ENCODE results near the gene C2orf74. TPM values are rescaled to one million over a fixed set of nuclear protein-coding genes. Genes with fewer than 3 reads are reported as not detected.

C2orf74 gene
- 13.6 TPM for total RNA-seq (ENCODE audit: unreplicated experiment)
- long read RNA-seq, partial matches to known transcripts: 0 of 5 reads
- long read RNA-seq, other reads (novel, unspliced or antisense): 4 of 5 reads

DNA sequence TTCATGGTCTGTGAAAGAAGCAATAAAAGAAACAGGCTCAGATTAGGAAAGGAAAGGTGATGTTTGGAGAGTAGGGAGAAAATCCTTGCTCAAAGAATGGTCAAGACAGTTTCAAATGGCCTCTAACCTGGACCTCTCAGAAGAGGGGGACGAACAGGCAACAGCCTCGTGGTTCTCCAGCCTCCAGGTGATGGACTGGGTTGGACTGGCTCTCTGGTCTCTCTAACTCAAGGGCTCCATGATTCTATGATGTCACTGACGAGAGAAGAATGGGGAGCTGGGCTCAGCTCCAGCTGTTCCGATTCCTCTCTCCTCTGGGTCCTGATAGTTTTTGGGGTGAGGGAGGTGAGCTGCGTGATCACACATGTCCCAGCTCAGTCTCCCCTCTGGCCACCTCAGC is at the start of gene C2orf74:
Gene C2orf74, plus strand, starts transcription at position 301 of the 400 bp plus-strand sequence. CDS start 327 bp downstream, outside the sequence.
- H3K4me3 Mint-ChIP-seq (ENCODE audit: unreplicated experiment): peak within 1 kb of the TSS; percentile 34
- no peaks in the 10 kb centered on the region for H3K9me3 Mint-ChIP-seq (ENCODE audit: unreplicated experiment)
- DNase-seq (ENCODE audit: low spot score): no peak
- TF ChIP-seq, protein P1, sequence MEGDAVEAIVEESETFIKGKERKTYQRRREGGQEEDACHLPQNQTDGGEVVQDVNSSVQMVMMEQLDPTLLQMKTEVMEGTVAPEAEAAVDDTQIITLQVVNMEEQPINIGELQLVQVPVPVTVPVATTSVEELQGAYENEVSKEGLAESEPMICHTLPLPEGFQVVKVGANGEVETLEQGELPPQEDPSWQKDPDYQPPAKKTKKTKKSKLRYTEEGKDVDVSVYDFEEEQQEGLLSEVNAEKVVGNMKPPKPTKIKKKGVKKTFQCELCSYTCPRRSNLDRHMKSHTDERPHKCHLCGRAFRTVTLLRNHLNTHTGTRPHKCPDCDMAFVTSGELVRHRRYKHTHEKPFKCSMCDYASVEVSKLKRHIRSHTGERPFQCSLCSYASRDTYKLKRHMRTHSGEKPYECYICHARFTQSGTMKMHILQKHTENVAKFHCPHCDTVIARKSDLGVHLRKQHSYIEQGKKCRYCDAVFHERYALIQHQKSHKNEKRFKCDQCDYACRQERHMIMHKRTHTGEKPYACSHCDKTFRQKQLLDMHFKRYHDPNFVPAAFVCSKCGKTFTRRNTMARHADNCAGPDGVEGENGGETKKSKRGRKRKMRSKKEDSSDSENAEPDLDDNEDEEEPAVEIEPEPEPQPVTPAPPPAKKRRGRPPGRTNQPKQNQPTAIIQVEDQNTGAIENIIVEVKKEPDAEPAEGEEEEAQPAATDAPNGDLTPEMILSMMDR (IDR thresholded peaks at IDR 0.05; ENCODE audit: unreplicated experiment): no peak
- H3K4me1 Mint-ChIP-seq (ENCODE audit: unreplicated experiment): peaks cover 13% of the 10 kb centered on the region
- peaks cover 7% of the 10 kb centered on the region for H3K27me3 Mint-ChIP-seq (ENCODE audit: unreplicated experiment)
- no peak within 1 kb of the TSS for H3K27ac Mint-ChIP-seq (ENCODE audit: unreplicated experiment)
- H3K36me3 Mint-ChIP-seq (ENCODE audit: low read depth, unreplicated experiment): peaks cover 54% of the 10 kb centered on the region

DNA sequence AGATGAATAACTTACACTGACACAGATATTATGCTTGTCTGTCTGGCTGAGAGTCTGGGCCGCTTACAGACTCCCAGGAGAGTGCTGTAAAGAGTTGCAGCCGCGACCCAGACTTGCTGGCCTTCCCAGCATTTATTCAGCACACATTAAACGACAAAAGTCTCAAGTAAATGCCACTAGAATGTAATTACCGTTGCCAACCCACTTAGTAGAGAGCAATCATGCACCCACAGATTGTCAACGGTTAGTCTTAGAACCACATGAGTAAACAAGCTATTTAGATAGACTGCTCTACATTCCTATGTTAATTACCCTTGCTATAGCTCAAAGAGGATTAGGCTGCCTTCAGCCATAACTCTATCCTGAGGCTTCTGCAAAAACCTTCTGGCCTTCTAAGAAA is 47.8 kb upstream of the C2orf74 start:
- Mint-ChIP-seq H3K4me3 (ENCODE audit: unreplicated experiment) (peak overlapping the region; percentile 5), H3K36me3 (ENCODE audit: low read depth, unreplicated experiment) (peaks cover 51% of the 10 kb centered on the region), H3K27me3 (ENCODE audit: unreplicated experiment) (no peaks in the 10 kb centered on the region), H3K4me1 (ENCODE audit: unreplicated experiment) (no peaks in the 10 kb centered on the region), H3K9me3 (ENCODE audit: unreplicated experiment) (no peaks in the 10 kb centered on the region), H3K27ac (ENCODE audit: unreplicated experiment) (no peak overlapping the region)
- TF ChIP-seq, protein P1 (IDR thresholded peaks at IDR 0.05; ENCODE audit: unreplicated experiment): no peak
- no peak for DNase-seq (ENCODE audit: low spot score)

DNA sequence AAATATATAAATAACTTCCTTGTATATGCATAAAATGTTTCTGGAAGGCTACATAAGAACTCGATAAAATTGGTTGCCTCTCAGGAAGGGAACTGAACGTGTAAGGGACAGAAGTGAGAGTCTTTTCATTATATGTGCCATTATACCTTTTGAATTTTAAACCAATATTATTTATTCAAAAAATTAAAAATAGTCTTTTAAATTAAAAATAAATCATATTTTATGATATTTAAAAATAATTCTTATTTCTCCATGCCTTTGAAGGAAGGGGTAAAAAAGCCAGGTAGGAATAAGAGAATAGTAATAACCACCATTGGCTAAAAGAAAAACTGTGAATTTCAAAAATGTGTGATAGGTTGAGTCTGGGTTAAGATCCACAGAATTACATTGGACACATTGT is 45.7 kb upstream of the C2orf74 start:
- H3K9me3 Mint-ChIP-seq (ENCODE audit: unreplicated experiment): no peaks in the 10 kb centered on the region
- no peaks in the 10 kb centered on the region for H3K4me1 Mint-ChIP-seq (ENCODE audit: unreplicated experiment)
- H3K36me3 Mint-ChIP-seq (ENCODE audit: low read depth, unreplicated experiment): peaks cover 40% of the 10 kb centered on the region
- no peak for DNase-seq (ENCODE audit: low spot score)
- TF ChIP-seq, protein P1 (IDR thresholded peaks at IDR 0.05; ENCODE audit: unreplicated experiment): no peak
- H3K27ac Mint-ChIP-seq (ENCODE audit: unreplicated experiment): no peak overlapping the region
- no peaks in the 10 kb centered on the region for H3K27me3 Mint-ChIP-seq (ENCODE audit: unreplicated experiment)
- no peak overlapping the region for H3K4me3 Mint-ChIP-seq (ENCODE audit: unreplicated experiment)

DNA sequence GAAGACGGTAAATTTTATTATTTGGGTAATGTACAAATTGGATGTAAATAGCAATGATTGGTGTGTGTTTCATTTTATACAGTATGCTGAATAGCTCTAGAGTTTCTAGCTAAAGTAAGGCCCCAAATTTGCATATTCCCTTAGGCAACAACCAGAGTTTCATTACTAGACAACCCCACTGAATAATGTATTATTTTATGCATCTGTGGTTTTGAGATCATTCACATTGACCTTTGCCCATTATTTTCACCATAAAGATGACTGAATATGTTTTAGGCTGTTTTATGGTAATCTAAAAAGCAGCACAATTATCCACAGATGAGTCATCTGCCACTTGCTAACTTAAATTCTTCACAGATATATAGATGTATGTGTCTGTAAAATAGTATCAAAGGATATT is 44.5 kb upstream of the C2orf74 start:
- TF ChIP-seq, protein P1 (IDR thresholded peaks at IDR 0.05; ENCODE audit: unreplicated experiment): no peak
- H3K9me3 Mint-ChIP-seq (ENCODE audit: unreplicated experiment): no peaks in the 10 kb centered on the region
- no peak overlapping the region for H3K27ac Mint-ChIP-seq (ENCODE audit: unreplicated experiment)
- no peak for DNase-seq (ENCODE audit: low spot score)
- H3K36me3 Mint-ChIP-seq (ENCODE audit: low read depth, unreplicated experiment): peaks cover 29% of the 10 kb centered on the region
- H3K4me1 Mint-ChIP-seq (ENCODE audit: unreplicated experiment): no peaks in the 10 kb centered on the region
- no peaks in the 10 kb centered on the region for H3K27me3 Mint-ChIP-seq (ENCODE audit: unreplicated experiment)
- no peak overlapping the region for H3K4me3 Mint-ChIP-seq (ENCODE audit: unreplicated experiment)

DNA sequence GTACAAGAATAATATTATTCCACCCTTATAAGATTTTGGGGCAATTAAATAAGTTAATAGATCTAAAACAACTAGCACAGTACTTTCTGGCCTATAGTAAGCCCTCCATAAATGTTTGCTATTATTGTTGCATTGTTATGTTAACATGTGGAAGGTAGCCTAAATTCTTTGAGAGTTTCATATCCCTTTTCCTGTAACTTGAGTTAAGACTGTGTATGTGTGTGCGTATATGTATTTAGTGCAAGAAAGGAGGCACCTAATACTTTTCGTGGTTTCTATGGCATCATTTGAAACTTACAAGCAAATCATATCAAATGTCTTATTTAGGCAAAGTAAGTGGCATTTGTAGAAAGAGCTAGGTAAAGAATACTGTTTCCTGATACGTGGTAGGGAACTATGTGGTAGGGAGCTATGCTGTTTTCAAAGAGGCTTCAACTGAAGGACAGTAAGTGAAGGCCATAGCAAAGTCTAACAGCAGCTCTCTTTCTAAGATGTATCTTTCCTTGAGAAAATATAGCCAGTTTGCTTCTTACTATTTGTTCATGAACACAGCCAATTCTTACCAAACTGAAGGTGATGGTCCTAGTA is 36.8 kb upstream of the C2orf74 start:
- Mint-ChIP-seq H3K4me3 (ENCODE audit: unreplicated experiment) (no peak overlapping the region), H3K36me3 (ENCODE audit: low read depth, unreplicated experiment) (peaks cover 12% of the 10 kb centered on the region), H3K27ac (ENCODE audit: unreplicated experiment) (no peak overlapping the region), H3K27me3 (ENCODE audit: unreplicated experiment) (no peaks in the 10 kb centered on the region), H3K4me1 (ENCODE audit: unreplicated experiment) (no peaks in the 10 kb centered on the region), H3K9me3 (ENCODE audit: unreplicated experiment) (no peaks in the 10 kb centered on the region)
- no peak for DNase-seq (ENCODE audit: low spot score)
- TF ChIP-seq, protein P1 (IDR thresholded peaks at IDR 0.05; ENCODE audit: unreplicated experiment): no peak
